Fibroblast of skin of scalp (primary cell): ENCODE measurements around the gene LAMB3.

ENCODE experiments used
- DNase-seq: peaks from one replicate; pipeline ENCODE4 v3.0.0-alpha.2; 2013

The LAMB3 gene

GRCh38 chr1:209630383-209631225, 21.6 kb downstream of the LAMB3 start:
- no peak for DNase-seq

GRCh38 chr1:209629621-209630382, 22.4 kb downstream of the LAMB3 start:
- DNase-seq: no peak

GRCh38 chr1:209628618-209629299, 23.5 kb downstream of the LAMB3 start:
- no peak for DNase-seq

- DNase-seq: peak; percentile 74
Measured at GRCh38 chr1:209627732-209628196, 24.5 kb downstream of the LAMB3 start.

- DNase-seq: no peak
Measured at GRCh38 chr1:209627027-209627731, 25.0 kb downstream of the LAMB3 start.

GRCh38 chr1:209626346-209627026, 25.7 kb downstream of the LAMB3 start:
- no peak for DNase-seq

- DNase-seq: no peak
Measured at GRCh38 chr1:209625791-209626285, 26.4 kb downstream of the LAMB3 start.

- DNase-seq: no peak
Measured at GRCh38 chr1:209624558-209625549, 27.4 kb downstream of the LAMB3 start.

- no peak for DNase-seq
Measured at GRCh38 chr1:209622841-209623829, 29.1 kb downstream of the LAMB3 start.

GRCh38 chr1:209621741-209622655, 30.2 kb downstream of the LAMB3 start:
- DNase-seq: no peak

GRCh38 chr1:209621286-209621685, 30.9 kb downstream of the LAMB3 start:
- no peak for DNase-seq

- DNase-seq: peak; percentile 22
Measured at GRCh38 chr1:209620487-209620884, 31.7 kb downstream of the LAMB3 start.

GRCh38 chr1:209619696-209620486, 32.3 kb downstream of the LAMB3 start:
- DNase-seq: no peak

- peak; percentile 10 for DNase-seq
Measured at GRCh38 chr1:209618756-209619420, 33.3 kb downstream of the LAMB3 start.

GRCh38 chr1:209618291-209618690, 33.9 kb downstream of the LAMB3 start:
- no peak for DNase-seq

- no peak for DNase-seq
Measured at GRCh38 chr1:209617755-209618154, 34.5 kb downstream of the LAMB3 start.
